HL-60 (cell line): ENCODE data around the gene GAL3ST1.

Experiments
- DNase-seq, 2 experiments: peaks; one replicate each; pipeline ENCODE4 v3.0.0-alpha.2; 2010 to 2020; ENCODE audit warnings: low read depth in 1 of 2, low spot score in 1 of 2
- H3K27ac ChIP-seq: fragments of 250-450 bp; sonication (Bioruptor Pico); replicated peaks from 2 replicates; pipeline ENCODE4 v1.5.1; 2020; ENCODE audit warnings: mild to moderate bottlenecking, moderate library complexity
- H3K27me3 ChIP-seq: fragments of 250-450 bp; sonication (Bioruptor Pico); 2 replicates; pipeline ENCODE4 v1.5.1; 2021; ENCODE audit warnings: mild to moderate bottlenecking, moderate library complexity; ENCODE audit not compliant: insufficient read depth, poor library complexity, severe bottlenecking
- H3K4me3 ChIP-seq: replicated peaks from 2 replicates; pipeline ENCODE4 v1.5.1; 2011; ENCODE audit warnings: mild to moderate bottlenecking, control low read depth, low read length; ENCODE audit not compliant: insufficient read depth
- GABPA ChIP-seq: IDR thresholded peaks from 2 replicates; pipeline ENCODE4 v1.6.1; 2012; ENCODE audit warnings: low read depth
- POLR2AphosphoS5 ChIP-seq: IDR thresholded peaks from 2 replicates; pipeline ENCODE4 v1.6.1; 2012; ENCODE audit warnings: low read depth
- REST ChIP-seq: IDR thresholded peaks from 2 replicates; pipeline ENCODE4 v1.6.1; 2012; ENCODE audit warnings: low read depth; ENCODE audit not compliant: insufficient replicate concordance
- SPI1 ChIP-seq: IDR thresholded peaks from 2 replicates; pipeline ENCODE4 v1.6.1; 2012; ENCODE audit warnings: low read depth, mild to moderate bottlenecking, borderline replicate concordance
- TF ChIP-seq, protein P1 (sequence below): IDR thresholded peaks from one replicate; pipeline ENCODE4 v1.5.1; 2011; ENCODE audit warnings: low read length, control low read depth, inconsistent platforms; ENCODE audit not compliant: insufficient read depth

The GAL3ST1 gene

DNA sequence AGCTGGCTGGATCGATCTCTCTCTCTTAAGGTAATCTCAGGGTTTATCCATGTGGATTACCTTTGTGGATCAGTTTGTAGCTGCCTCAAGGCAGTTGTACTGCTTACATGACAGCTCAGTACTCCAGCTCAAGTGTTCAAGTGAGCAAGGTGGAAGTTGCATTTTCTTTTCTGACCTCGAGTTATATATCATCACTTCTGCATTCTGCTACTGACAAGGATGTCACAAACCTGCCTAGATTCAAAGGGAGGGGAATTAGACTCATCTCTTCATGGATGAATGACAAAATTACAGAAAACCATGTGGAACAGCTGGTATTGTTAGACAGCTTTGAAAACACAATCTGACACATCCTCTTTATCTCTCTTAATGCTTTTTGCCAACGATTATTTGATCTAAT is 26.5 kb upstream of the GAL3ST1 start:
- H3K27me3 ChIP-seq, result no peaks in the 10 kb centered on the region
- H3K27ac ChIP-seq, result no peak overlapping the region
- H3K4me3 ChIP-seq, result no peak overlapping the region
- TF ChIP-seq GABPA (no peak), POLR2AphosphoS5 (no peak), SPI1 (peak; percentile 61; the same call in 1 of the 2 replicates), REST (no peak)
- TF ChIP-seq, protein P1, sequence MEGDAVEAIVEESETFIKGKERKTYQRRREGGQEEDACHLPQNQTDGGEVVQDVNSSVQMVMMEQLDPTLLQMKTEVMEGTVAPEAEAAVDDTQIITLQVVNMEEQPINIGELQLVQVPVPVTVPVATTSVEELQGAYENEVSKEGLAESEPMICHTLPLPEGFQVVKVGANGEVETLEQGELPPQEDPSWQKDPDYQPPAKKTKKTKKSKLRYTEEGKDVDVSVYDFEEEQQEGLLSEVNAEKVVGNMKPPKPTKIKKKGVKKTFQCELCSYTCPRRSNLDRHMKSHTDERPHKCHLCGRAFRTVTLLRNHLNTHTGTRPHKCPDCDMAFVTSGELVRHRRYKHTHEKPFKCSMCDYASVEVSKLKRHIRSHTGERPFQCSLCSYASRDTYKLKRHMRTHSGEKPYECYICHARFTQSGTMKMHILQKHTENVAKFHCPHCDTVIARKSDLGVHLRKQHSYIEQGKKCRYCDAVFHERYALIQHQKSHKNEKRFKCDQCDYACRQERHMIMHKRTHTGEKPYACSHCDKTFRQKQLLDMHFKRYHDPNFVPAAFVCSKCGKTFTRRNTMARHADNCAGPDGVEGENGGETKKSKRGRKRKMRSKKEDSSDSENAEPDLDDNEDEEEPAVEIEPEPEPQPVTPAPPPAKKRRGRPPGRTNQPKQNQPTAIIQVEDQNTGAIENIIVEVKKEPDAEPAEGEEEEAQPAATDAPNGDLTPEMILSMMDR, result no peak
- peak in 1 of 2 experiments; percentile 8 for DNase-seq

- no peak for TF ChIP-seq GABPA
- TF ChIP-seq, protein P1, result no peak
- TF ChIP-seq POLR2AphosphoS5, result no peak
- TF ChIP-seq SPI1, result no peak
- TF ChIP-seq REST, result no peak
- Histone ChIP-seq H3K27me3 (no peaks in the 10 kb centered on the region), H3K4me3 (no peak overlapping the region), H3K27ac (no peak overlapping the region)
- no peak for DNase-seq
These were observed 24.5 kb upstream of the GAL3ST1 start for GRCh38 chr22:30598986-30599385.

- DNase-seq, result no peak
- TF ChIP-seq, protein P1, result no peak
- TF ChIP-seq GABPA (no peak), POLR2AphosphoS5 (no peak), SPI1 (no peak), REST (no peak)
- Histone ChIP-seq H3K27ac (no peak overlapping the region), H3K4me3 (no peak overlapping the region), H3K27me3 (peaks cover 3% of the 10 kb centered on the region)
These were observed 22.4 kb upstream of the GAL3ST1 start for GRCh38 chr22:30596886-30597285.
